ENCODE data around the gene FNIP1.
"Not testable (repeated sequence)": the region's sequence is repeated elsewhere in the genome, so short reads cannot be mapped to it uniquely, and the experiment has no call there.

The FNIP1 gene

GRCh38 chr5:131786900-131787692 is 9.7 kb downstream of the FNIP1 start:
- DNase-seq (ENCODE audit: low read depth in 2 of 2) = no peak

GRCh38 chr5:131786036-131786435 is 10.8 kb downstream of the FNIP1 start:
- no peak for DNase-seq (ENCODE audit: low read depth in 2 of 2)

GRCh38 chr5:131783874-131784273 is 12.9 kb downstream of the FNIP1 start:
- no peak for DNase-seq (ENCODE audit: low read depth in 2 of 2)

GRCh38 chr5:131783357-131783756 is 13.5 kb downstream of the FNIP1 start:
- no peak for DNase-seq (ENCODE audit: low read depth in 2 of 2)

- DNase-seq (ENCODE audit: low read depth in 2 of 2) = no peak
These were observed 14.1 kb downstream of the FNIP1 start for GRCh38 chr5:131782717-131783116.

GRCh38 chr5:131778141-131778540 is 18.7 kb downstream of the FNIP1 start:
- not testable (repeated sequence) for DNase-seq (ENCODE audit: low read depth in 2 of 2)

- DNase-seq (ENCODE audit: low read depth in 2 of 2) = no peak
These were observed 20.4 kb downstream of the FNIP1 start for GRCh38 chr5:131776450-131776849.

GRCh38 chr5:131774652-131775367 is 22.0 kb downstream of the FNIP1 start:
- no peak for DNase-seq (ENCODE audit: low read depth in 2 of 2)

GRCh38 chr5:131773805-131774204 is 23.0 kb downstream of the FNIP1 start:
- no peak for DNase-seq (ENCODE audit: low read depth in 2 of 2)

- DNase-seq (ENCODE audit: low read depth in 2 of 2) = no peak
These were observed 25.1 kb downstream of the FNIP1 start for GRCh38 chr5:131771692-131772091.

- no peak for DNase-seq (ENCODE audit: low read depth in 2 of 2)
These were observed 26.9 kb downstream of the FNIP1 start for GRCh38 chr5:131769961-131770360.

GRCh38 chr5:131769336-131769735 is 27.5 kb downstream of the FNIP1 start:
- DNase-seq (ENCODE audit: low read depth in 2 of 2) = no peak

GRCh38 chr5:131767891-131768290 is 28.9 kb downstream of the FNIP1 start:
- no peak for DNase-seq (ENCODE audit: low read depth in 2 of 2)

- DNase-seq (ENCODE audit: low read depth in 2 of 2) = no peak
These were observed 30.1 kb downstream of the FNIP1 start for GRCh38 chr5:131766689-131767088.

GRCh38 chr5:131765261-131765660 is 31.6 kb downstream of the FNIP1 start:
- no peak for DNase-seq (ENCODE audit: low read depth in 2 of 2)

GRCh38 chr5:131763968-131764367 is 32.8 kb downstream of the FNIP1 start:
- DNase-seq (ENCODE audit: low read depth in 2 of 2) = no peak

GRCh38 chr5:131760793-131761192 is 36.0 kb downstream of the FNIP1 start:
- DNase-seq (ENCODE audit: low read depth in 2 of 2) = no peak

- no peak for DNase-seq (ENCODE audit: low read depth in 2 of 2)
These were observed 37.1 kb downstream of the FNIP1 start for GRCh38 chr5:131759704-131760103.

- DNase-seq (ENCODE audit: low read depth in 2 of 2) = no peak
These were observed 38.3 kb downstream of the FNIP1 start for GRCh38 chr5:131758520-131758900.

- no peak for DNase-seq (ENCODE audit: low read depth in 2 of 2)
These were observed 38.8 kb downstream of the FNIP1 start for GRCh38 chr5:131757830-131758519.

- no peak for DNase-seq (ENCODE audit: low read depth in 2 of 2)
These were observed 39.9 kb downstream of the FNIP1 start for GRCh38 chr5:131756942-131757341.

- DNase-seq (ENCODE audit: low read depth in 2 of 2) = no peak
These were observed 42.5 kb downstream of the FNIP1 start for GRCh38 chr5:131754363-131754762.

- no peak for DNase-seq (ENCODE audit: low read depth in 2 of 2)
These were observed 45.3 kb downstream of the FNIP1 start for GRCh38 chr5:131751506-131751905.

Measured in stimulated activated CD4-positive, alpha-beta T cell treated with anti-CD3 and anti-CD28 coated beads, Interleukin-4, amount 100 ng/mL, for 48 hours (primary cell).